BE2C (cell line): ENCODE measurements around the gene ARAF.

Source experiments
- DNase-seq: peaks from one replicate; pipeline ENCODE4 v3.0.0-alpha.2; 2020
- H3K27me3 ChIP-seq: fragments of 250-450 bp; sonication (Bioruptor Pico); 2 replicates; pipeline ENCODE4 v1.5.1; 2020; ENCODE audit warnings: mild to moderate bottlenecking
- H3K36me3 ChIP-seq: fragments of 250-450 bp; sonication (Bioruptor Pico); 2 replicates; pipeline ENCODE4 v1.5.1; 2020; ENCODE audit warnings: mild to moderate bottlenecking
- H3K4me1 ChIP-seq: fragments of 250-450 bp; sonication (Bioruptor Pico); 2 replicates; pipeline ENCODE4 v1.5.1; 2020
- H3K4me3 ChIP-seq: 2 replicates; pipeline ENCODE4 v1.5.1; 2011; ENCODE audit warnings: low read depth, low read length
- H3K9me3 ChIP-seq: fragments of 250-450 bp; sonication (Bioruptor Pico); 2 replicates; pipeline ENCODE4 v1.5.1; 2020
- TF ChIP-seq, protein P1 (sequence below): IDR thresholded peaks from 2 replicates; pipeline ENCODE4 v1.5.1; 2012; ENCODE audit warnings: mild to moderate bottlenecking, low read depth, low read length

ARAF gene

DNA sequence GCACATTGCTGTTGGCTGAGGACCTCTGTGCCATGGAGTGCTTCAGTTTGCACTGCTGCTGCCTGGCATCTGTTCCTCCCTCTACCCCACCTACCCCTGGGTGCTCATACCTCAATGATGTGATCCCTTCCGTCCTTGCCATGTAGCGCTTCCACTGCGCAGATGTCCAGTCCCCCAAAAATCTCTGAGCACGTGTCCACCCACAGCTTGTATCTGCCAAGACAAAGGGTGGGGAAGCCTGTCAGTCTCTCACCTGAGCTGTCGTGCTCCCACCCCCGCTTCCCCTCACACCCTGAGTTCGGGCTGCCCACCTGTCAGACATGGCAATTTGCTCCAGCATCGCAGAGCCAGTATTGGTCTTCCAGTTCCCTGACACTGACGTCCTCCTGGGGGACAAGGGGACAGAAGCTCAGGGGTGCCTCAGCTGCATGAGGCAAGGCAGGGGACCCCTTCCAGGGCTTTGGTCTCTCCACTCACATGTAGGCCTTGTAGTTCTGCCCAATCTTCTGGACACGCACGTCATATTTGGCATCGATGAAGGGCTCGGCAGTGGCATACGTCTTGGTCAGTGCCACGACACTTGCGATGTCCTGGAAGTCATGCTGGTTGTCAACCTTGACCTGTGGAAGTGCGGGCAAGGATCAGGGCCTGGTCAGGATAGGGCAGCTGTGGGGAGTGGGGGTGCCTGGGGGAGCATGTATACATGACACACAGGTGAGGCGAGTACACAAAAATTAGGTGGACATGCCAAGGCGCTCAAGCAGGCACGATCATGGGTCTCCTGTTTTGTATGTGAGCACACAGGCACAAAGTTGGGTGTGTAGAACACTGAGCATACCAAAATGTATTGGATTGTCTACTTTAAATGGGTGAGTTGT lies 15.3 kb downstream of the ARAF start:
- Histone ChIP-seq H3K36me3 (no peaks in the 10 kb centered on the region), H3K27me3 (no peaks in the 10 kb centered on the region), H3K4me1 (no peaks in the 10 kb centered on the region), H3K4me3 (no peak overlapping the region), H3K9me3 (no peaks in the 10 kb centered on the region)
- DNase-seq: no peak
- TF ChIP-seq, protein P1, sequence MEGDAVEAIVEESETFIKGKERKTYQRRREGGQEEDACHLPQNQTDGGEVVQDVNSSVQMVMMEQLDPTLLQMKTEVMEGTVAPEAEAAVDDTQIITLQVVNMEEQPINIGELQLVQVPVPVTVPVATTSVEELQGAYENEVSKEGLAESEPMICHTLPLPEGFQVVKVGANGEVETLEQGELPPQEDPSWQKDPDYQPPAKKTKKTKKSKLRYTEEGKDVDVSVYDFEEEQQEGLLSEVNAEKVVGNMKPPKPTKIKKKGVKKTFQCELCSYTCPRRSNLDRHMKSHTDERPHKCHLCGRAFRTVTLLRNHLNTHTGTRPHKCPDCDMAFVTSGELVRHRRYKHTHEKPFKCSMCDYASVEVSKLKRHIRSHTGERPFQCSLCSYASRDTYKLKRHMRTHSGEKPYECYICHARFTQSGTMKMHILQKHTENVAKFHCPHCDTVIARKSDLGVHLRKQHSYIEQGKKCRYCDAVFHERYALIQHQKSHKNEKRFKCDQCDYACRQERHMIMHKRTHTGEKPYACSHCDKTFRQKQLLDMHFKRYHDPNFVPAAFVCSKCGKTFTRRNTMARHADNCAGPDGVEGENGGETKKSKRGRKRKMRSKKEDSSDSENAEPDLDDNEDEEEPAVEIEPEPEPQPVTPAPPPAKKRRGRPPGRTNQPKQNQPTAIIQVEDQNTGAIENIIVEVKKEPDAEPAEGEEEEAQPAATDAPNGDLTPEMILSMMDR: no peak

DNA sequence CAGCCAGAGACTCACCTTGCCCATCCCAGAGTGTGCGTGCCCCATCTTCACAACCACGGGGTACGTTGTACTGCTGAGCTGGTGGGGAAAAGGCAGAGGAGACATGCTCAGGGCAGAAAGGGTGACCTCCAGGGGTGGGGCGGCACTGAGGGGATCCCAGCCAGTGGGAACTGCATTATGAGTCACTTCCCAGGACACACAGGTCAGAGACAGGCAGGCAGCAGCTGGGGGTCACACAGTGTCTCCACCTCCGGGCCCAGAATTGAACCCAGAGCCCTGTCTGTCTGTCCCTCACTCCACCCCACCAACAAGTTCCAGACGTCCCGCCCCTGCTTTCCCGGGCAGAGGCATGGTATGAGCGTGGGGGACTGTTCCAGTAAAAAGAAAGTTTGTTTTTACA lies 16.4 kb downstream of the ARAF start:
- H3K4me1 ChIP-seq: no peaks in the 10 kb centered on the region
- no peaks in the 10 kb centered on the region for H3K27me3 ChIP-seq
- no peak for DNase-seq
- TF ChIP-seq, protein P1: no peak
- no peaks in the 10 kb centered on the region for H3K9me3 ChIP-seq
- no peak overlapping the region for H3K4me3 ChIP-seq
- no peaks in the 10 kb centered on the region for H3K36me3 ChIP-seq

DNA sequence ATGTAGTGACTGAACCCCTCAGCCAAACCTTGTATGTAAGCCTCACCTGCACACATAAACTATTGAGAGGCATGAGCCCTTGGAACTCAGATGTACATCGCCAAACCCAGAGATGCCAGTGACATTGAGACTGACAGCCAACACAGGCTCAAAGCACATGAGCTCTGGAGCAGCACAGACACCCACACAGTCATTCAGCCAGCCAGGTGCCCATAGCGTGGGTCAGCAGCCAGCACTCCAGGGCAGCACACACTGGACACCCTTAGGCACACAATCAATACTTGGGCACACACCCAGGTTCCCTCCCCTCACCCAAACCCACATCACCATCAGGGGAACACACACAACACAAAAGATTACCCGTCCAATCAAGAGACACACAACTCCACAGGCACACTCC lies 16.9 kb downstream of the ARAF start:
- Histone ChIP-seq H3K4me3 (no peak overlapping the region), H3K9me3 (no peaks in the 10 kb centered on the region), H3K27me3 (no peaks in the 10 kb centered on the region), H3K36me3 (no peaks in the 10 kb centered on the region), H3K4me1 (no peaks in the 10 kb centered on the region)
- no peak for DNase-seq
- TF ChIP-seq, protein P1: no peak

DNA sequence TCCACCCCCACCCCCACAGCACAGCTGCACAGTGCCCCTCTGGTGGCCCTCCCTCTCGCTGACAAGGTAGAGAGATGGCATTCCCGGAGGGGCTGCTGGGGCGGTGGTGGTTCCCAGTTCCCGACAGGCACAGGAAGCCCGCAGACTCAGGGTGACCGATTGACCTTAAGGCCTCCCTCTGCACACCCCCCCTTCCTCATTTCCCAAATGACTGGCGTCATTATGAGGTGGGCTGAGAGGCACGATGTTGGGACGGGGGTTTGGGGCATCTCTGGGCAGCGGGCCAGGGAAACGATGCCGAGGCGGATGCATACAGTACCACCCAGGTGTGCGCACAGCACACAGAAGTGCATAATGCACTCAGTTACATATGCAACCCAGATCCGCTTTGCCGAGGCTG lies 17.7 kb downstream of the ARAF start:
- TF ChIP-seq, protein P1: no peak
- Histone ChIP-seq H3K9me3 (no peaks in the 10 kb centered on the region), H3K27me3 (no peaks in the 10 kb centered on the region), H3K4me1 (no peaks in the 10 kb centered on the region), H3K4me3 (no peak overlapping the region), H3K36me3 (no peaks in the 10 kb centered on the region)
- DNase-seq: no peak

DNA sequence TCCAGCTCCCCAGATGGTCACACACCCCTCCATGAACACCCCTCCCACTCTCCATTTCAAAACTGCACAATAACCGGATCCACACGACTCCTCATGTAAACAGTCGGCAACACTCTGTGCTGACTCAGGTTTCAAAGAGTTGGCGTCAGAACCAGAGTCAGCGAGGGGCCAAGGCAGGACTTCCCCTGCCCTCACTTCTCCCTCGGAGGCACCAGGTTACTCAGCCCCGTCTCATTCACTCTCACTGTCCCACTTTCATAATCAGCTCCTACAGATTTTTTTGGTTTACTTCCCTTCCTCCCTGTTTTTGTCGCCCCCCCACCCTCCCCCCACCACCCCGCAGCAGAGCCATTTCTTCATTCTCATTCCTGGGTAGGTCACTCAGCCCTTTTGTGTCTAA lies 18.5 kb downstream of the ARAF start:
- TF ChIP-seq, protein P1: no peak
- Histone ChIP-seq H3K4me3 (no peak overlapping the region), H3K27me3 (no peaks in the 10 kb centered on the region), H3K4me1 (no peaks in the 10 kb centered on the region), H3K36me3 (no peaks in the 10 kb centered on the region), H3K9me3 (no peaks in the 10 kb centered on the region)
- no peak for DNase-seq
